Measurements from ENCODE around the gene TSPAN5.

GRCh38 chr4:98682719-98683118, 24.3 kb upstream of the TSPAN5 start:
- TF ChIP-seq CTCF (IDR thresholded peaks at IDR 0.05) (no peak), POLR2AphosphoS5 (IDR thresholded peaks at IDR 0.05) (no peak)

Data from prostate gland (tissue), 2 donors.